Fibroblast of lung (primary cell): ENCODE measurements around the gene MICU1.

ENCODE experiments used
- EZH2 ChIP-seq: IDR thresholded peaks from 2 replicates; pipeline ENCODE4 v1.5.1; 2012; ENCODE audit warnings: low read length, control low read depth, mild to moderate bottlenecking; ENCODE audit errors: missing control alignments
- TF ChIP-seq, protein P1 (sequence below), 2 donors: IDR thresholded peaks in 1 of 2; conservative IDR thresholded peaks in 1 of 2; 1 replicate in 1 of 2; 2 replicates in 1 of 2; pipeline ENCODE4 v1.5.1; 2011 to 2012; ENCODE audit warnings: low read length in 2 of 2, control low read depth in 1 of 2, inconsistent platforms in 1 of 2, low read depth in 1 of 2, mild to moderate bottlenecking in 1 of 2

- TF ChIP-seq, protein P1, sequence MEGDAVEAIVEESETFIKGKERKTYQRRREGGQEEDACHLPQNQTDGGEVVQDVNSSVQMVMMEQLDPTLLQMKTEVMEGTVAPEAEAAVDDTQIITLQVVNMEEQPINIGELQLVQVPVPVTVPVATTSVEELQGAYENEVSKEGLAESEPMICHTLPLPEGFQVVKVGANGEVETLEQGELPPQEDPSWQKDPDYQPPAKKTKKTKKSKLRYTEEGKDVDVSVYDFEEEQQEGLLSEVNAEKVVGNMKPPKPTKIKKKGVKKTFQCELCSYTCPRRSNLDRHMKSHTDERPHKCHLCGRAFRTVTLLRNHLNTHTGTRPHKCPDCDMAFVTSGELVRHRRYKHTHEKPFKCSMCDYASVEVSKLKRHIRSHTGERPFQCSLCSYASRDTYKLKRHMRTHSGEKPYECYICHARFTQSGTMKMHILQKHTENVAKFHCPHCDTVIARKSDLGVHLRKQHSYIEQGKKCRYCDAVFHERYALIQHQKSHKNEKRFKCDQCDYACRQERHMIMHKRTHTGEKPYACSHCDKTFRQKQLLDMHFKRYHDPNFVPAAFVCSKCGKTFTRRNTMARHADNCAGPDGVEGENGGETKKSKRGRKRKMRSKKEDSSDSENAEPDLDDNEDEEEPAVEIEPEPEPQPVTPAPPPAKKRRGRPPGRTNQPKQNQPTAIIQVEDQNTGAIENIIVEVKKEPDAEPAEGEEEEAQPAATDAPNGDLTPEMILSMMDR (conservative IDR thresholded peaks at IDR 0.05 in 1 of 2, IDR thresholded peaks at IDR 0.05 in 1 of 2; ENCODE audit: low read depth in 1 of 2, low read length in 2 of 2), result no peak
- TF ChIP-seq EZH2, result no peak
These were observed 198.9 kb downstream of the MICU1 start for GRCh38 chr10:72426986-72427385.
